Activated T-cell treated with anti-CD3 and anti-CD28 coated beads for 48 hours (primary cell): ENCODE results near the gene EMP2.
"Not testable (repeated sequence)": the region's sequence is repeated elsewhere in the genome, so short reads cannot be mapped to it uniquely, and the experiment has no call there.

Experiments used
- DNase-seq: peaks from one replicate; pipeline ENCODE4 v3.0.0-alpha.2; 2020; ENCODE audit warnings: low read depth

EMP2 gene

DNA sequence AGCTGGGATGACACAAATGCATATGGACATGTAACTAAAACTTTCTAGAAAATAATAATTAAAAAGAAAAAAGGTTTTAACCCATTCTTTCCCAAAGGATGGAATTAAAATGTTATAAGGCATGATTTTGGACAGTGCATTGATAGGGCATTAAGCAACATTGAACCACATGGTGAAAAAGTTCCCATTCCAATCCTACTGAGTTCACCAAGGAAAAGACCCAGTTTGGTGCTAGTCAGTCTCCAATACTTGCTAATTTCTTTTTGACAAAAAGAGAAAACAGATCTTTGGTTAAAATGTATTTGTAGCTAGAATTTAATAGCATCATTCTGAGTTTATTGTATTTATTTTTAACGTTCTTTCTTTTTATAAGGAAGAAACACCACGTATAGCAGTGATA lies 28.1 kb downstream of the EMP2 start:
- no peak for DNase-seq

DNA sequence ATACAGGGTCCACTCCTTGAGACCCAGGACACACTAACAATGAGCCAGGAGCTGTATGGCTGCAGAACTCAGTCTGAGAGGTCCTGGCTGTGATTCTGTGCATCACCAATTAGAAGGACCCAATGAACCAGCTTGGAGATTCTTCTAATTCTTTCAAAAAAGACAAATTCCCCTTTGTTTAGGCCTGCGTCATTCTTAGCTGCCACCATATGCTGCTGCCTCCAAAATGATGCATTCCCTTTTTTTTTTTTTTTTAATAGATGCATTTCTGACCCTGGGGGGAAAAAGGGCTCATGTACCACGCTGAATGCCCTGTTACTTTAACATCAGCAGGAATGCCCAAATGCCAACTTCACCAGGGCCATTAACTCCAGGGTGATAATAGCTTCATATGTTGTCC lies 28.5 kb downstream of the EMP2 start:
- DNase-seq: no peak

DNA sequence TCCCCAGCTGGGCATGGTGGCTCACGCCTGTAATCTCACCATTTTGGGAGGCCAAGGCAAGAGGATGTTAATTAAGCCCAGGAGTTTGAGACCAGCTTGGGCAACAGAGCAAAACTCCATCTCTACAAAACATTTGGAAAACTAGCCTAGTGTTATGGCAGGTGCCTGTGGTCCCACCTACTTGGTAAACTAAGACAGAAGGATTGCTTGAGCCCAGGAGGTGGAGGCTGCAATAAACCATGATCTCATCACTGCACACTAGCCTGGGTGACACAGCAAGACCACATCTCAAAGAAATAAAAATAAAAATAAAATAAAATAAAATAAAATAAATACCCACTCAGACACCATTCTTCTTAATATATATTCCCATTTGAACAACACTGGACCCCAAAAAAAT lies 32.0 kb downstream of the EMP2 start:
- no peak for DNase-seq

DNA sequence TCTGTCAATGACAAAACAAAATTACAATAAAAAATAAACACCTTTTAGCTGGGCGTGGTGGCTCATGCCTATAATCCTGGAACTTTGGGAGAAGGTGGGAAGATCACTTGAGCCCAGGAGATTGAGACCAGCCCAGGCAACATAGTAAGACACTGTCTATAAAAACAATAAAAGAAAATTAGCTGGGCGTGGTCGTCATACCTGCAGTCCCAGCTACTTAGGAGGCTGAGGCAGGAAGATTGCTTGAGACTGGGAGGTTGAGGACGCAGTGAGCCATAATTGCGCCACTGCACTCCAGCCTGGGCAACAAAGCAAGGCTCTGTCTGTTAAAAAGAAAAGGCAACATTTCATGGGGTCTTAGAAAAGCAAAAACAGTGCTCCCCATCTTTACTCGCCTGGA lies 32.7 kb downstream of the EMP2 start:
- no peak for DNase-seq

DNA sequence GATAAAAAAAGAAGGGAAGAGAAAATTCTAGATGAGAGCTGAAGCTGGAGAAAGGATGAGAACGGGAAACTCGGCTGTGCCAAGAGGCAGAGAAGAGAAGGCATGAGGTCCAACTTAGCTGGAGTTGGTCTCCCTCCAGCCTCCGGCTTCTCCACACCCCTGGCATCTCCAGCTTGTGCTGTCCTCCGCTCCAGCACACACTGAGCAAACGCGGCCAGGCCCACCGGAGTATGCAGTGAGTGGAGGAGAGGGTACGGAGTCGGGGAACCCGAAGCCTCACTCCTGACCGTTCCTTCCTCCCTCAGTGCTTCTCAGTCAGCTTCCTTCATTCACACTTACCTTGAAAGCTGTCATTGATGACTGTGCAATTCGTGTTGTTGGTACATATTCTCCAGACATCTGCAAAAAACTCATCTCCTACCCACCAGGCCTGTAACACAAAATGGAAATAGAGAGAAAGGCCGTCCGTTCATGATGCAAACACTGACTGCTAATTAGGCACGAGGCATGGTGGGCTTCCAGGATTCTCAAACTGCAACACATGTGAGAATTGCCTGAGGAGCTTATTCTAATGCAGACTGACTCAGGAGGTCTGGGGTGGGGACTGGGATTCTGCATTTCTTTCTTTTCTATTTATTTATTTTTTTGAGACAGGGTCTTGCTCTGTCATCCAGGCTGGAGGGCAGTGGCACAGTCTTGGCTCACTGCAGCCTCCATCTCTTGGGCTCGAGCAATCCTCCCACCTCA lies 37.0 kb downstream of the EMP2 start:
- no peak for DNase-seq

DNA sequence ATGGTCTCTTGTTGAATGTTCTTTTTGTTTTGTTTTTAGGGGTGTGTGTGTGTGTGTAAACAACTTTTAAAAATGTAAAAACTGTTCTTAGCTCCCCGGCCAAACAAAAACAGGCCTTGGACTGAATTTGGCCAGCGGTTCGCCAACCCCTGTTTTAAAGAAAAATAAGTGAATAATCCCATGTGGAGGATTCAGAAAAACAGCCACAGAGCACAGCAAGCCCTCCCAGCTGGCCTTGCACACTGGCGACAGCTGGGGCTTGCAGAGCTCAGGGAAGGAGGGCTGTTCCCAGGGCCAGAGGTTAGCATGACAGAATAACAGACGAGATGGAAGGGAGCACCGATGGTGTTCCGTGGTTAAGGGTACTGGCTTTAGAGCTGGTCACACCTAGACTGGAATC lies 39.0 kb downstream of the EMP2 start:
- no peak for DNase-seq

DNA sequence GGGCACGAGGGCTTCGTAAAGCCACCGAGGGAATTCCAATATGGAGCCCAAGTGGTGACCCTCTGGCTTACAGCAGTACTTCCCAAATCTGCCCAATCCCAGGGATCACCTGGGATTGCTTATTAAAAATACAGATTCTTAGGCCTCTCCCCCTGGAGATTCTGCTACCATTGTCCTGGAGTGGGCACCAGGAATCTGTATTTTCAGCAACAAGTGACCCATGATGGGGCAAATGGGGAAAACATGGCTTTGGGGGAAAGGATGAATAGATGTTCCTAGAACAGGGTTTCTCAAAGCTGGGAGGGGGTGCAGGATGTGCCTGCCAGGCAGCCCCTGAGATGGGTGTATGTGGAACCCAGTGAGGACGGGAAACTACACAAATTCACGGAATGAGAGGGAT lies 40.6 kb downstream of the EMP2 start:
- no peak for DNase-seq

DNA sequence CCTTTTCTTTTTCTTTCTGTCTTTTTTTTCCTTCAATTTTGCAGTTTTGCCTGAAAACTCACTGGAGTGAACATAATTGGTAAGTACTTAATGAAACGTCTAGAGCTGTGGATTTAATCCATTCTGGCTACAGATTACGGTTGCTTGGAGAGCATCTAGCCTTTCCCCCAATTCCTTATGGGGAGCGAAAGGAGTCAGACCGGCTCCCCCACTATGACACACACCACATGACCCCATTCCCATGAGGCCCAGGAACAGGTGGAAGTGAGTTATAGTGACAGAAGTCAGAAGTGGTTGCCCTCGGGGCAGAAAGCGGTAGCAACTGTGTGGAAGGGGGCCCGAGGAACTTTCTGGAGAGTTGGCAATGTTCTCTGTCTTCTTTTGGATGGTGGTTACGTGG lies 41.2 kb downstream of the EMP2 start:
- DNase-seq: no peak

DNA sequence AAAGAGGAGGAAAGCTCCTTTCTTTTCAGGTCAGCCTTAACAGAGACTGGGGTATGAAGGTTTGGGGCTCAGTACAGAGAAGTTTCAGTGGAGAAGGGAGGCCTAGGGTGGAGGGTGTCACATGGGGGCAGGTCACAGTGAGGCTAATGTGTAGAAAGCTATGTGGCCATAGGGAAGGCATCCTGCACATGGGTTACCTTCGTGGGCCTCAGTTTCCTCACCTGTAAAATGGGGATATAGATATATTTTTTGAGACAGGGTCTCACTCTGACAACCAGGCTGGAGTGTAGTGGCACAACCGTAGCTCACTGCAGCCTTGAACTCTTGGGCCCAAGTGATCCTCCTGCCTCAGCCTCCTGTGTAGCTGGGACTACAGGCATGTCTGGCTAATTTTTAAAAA lies 41.8 kb downstream of the EMP2 start:
- no peak for DNase-seq

DNA sequence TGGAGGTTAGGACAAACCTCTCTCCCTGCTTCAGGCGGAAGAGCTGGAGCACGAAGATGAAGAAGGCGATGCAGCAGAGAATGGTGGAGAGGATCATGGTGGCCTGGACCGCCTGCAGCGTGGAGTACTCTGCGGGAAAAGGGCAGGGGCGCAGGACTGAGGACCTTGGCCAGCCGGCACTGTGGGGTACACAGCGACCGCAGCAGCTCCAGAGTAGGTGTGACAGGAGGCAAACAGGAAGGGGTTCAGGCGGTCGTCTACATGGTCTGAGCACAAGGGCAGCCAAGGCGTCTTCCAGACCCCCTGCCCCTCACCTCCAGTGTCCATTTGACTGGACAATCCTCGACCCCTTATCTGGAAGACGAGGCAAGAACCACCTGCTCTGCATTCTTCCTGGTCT lies 42.5 kb downstream of the EMP2 start:
- DNase-seq: no peak

DNA sequence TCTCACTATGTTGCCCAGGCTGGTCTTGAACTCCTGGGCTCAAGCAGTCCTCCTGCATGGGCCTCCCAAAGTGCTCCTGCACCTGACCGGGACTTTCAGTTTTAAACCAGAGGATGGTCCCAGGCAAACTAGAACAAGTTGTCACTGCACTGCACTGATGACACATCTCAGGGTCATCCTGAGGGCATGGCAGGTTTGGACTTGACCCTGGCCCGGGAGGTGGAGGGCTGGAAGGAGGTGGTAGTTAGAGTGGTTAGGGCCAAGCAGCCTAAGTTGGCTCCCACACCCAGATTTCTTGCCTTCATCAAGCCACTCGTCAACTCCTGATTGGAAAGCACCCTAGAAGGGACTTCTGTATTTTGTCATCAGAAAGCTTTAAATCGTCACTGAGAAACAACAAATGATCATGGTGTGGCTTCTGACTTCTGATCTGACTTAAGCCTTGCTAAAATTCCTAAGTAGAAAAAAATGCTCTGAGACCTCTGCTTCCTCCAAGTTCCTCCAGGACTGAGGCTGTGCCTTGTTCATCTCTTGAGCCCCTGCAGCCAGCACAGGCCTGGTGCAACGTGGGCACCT lies 43.5 kb downstream of the EMP2 start:
- no peak for DNase-seq

DNA sequence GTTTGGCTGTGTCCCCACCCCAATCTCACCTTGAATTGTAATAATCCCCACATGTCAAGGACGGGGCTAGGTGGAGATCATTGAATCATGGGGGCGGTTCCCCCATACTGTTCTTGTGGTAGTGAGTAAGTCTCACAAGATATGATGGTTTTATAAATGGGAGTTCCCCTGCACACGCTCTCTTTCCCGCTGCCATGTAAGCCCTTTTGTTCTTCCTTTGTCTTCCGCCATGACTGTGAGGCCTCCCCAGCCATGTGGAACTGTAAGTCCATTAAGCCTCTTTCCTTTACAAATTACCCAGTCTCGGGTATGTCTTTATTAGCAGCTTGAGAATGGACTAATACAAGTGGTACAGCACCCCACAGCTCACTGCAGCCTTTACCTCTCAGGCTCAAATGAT lies 44.1 kb downstream of the EMP2 start:
- not testable (repeated sequence) for DNase-seq

DNA sequence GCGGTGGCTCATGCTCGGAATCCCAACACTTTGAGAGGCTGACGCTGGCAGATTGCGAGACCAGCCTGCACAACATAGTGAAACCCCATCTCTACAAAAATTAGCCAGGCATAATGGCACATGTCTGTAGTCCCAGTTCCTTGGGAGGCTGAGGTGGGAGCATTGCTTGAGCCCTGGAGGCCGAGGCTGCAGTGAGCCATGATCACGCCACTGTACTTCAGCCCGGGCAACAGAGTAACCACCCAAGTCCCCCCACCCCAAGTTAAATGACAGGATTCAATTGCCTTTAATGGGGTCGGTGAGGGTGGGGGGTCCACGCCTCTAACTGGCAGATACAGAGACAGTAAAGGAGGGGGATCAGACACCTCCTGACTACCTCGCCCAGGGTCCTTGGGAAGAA lies 44.9 kb downstream of the EMP2 start:
- no peak for DNase-seq

DNA sequence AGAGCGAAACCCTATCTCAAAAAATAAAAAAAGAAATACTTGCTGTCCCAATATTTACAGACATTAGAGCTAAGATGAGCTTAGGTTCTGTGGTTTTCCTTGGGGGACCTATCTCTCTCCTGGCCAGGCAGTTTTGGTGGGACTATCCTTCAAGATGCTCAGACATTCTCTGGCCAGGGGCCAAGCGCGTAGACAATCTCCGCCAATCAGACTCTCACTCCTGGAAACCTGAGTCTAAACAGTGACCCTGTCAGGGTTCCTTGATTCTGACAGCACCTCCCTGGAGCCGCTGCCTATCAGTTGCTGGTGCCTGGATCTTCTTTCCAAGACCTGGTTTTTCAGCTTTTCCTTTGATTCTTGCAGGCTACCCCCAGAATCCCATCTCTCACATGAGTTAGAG lies 45.6 kb downstream of the EMP2 start:
- no peak for DNase-seq

DNA sequence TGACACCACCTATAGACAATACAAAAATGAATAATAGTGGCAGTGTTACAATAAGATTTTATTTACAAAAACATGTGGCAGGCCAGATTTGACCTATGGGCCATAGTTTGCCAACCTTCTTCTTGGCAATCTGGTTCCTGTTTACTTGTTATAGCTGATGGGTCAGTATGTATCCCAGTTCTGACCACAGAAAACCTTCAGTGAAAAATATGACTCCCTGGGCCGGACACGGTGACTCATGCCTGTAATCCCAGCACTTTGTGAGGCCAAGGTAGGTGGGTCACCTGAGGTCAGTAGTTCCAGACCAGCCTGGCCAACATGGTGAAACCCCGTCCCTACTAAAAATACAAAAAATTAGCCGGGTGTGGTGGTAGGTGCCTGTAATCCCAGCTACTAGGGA lies 46.8 kb downstream of the EMP2 start:
- not testable (repeated sequence) for DNase-seq

DNA sequence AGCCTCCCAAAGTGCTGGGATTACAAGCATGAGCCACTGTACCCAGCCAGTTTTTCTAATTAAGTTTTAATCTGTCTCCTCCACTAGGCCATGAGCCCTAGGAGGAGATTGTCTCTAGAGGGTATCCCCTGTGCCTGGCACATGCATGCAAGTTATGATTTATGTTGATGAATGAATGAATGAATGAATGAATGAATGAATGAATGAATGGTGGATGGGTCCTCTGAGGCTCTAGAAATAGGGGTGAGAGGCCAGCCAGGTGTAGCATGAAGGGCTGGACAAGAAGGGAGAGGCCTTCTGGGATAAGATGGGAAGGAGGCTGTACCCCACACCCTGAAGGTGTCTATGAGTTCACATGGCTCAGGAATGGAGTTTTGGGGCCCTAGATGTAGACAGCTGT lies 48.8 kb downstream of the EMP2 start:
- no peak for DNase-seq

DNA sequence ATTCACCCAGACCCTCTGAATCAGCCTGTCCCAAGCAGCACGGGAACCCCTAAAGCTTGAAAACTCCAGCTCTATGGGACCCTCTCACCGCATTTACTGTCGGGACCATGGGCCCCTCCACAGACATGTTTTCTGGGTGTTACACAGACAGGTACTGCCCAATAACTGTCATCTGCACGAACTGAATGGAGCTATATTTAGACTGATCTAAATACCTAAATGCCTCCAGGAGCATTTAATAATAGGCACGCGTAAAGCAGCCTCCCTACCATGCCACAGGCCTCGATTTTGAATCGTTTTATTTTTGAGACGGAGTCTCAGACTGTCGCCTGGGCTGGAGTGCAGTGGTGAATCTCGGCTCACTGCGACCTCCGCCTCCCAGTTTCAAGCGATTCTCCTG lies 49.7 kb downstream of the EMP2 start:
- no peak for DNase-seq

DNA sequence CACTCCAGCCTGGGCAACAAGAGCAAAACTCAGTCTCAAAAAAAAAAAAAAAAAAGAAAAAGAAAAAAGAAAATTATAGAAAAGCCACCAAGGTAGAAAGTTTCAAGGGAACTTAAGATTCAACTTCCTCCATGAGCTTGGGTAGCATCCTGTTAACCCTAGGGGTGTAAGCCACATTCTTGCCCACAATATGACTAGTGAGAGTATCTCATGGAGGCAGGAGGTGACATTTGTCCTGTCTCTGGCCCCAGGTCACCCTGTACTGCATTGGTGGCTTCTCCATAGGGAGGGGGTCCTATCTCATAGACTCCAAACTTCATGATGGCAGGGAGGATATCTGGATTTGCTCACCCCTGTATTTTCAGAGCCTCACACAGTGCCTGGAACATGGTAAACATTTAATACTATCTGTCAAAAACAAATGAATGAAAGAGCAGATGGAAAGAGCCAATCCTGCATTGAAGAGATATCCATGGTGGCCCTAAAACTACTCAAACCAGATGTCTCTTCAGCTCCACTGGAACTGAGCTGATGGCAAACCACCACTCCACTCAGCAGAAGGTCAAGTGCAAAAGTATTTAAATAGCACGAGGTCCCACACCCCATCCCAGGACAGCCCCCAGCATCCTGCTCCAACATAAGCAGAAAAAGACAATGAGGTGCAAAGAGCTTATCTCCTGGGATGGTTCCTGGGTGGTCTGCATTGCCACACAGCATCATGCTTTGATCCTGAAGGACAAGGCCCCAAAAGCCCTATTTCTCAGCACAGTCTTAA lies 50.3 kb downstream of the EMP2 start:
- no peak for DNase-seq

DNA sequence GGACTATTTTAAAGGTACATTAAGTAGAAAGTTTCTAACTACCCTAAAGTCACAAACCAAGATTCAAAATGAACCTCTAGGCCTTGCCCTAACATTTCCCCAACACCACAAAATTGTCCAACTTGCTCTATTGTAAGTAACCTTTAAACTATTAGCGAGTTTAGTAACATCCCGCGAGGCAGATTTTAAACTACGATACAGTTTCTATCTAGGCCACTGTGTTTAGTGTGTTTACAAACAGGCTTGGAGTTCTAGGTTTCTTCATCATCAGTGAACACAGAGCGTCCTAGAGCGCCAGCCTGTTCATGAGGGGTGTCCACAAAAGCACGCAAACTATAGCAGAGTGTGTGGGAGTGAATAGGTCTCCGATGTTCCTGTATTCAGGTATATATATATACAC lies 51.8 kb downstream of the EMP2 start:
- no peak for DNase-seq

DNA sequence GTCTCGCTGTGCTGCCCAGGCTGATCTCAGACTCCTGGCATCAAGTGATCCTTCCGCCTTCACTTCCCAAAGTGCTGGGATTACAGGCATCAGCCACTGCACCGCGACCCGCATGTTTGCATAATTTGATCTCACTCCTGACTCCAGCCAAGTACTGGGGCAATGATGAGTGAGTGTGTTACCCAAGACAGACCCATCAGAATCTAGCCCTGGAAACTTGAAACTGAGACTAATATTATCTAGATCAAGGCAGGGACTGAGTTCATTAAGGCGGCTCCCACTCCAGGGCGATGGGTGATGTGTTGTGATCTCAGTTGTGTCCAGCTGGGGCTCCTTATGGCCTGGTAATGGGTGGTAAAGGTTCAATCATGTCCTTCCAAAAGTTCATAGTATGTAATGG lies 53.4 kb downstream of the EMP2 start:
- no peak for DNase-seq

DNA sequence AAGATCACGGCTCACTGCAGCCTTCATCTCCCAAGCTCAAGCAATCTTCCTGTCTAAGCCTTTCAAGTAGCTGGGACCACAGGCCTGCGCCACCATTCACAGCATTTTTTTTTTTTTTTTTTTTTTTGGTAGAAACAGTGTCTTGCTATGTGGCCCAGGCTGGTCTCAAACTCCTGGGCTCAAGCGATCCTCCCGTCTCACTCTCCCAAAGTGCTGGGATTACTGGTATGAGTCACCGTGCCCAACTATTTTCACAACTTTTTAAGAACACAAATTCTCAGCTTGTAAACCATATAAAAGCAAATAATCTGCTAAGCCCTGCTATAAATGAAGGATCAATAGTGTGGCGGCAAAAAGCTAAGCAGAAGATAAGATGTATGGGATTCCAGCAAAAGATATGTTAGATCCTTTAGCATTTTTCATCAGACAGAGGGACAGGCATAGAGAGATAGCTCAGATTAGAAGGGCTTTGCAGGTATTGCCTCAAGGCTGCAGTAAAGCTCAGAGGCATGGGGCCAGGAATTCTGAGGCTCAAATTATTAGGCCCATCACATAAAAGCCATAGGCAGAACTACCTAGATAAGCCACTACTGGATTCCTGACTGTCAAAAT lies 55.1 kb downstream of the EMP2 start:
- no peak for DNase-seq

DNA sequence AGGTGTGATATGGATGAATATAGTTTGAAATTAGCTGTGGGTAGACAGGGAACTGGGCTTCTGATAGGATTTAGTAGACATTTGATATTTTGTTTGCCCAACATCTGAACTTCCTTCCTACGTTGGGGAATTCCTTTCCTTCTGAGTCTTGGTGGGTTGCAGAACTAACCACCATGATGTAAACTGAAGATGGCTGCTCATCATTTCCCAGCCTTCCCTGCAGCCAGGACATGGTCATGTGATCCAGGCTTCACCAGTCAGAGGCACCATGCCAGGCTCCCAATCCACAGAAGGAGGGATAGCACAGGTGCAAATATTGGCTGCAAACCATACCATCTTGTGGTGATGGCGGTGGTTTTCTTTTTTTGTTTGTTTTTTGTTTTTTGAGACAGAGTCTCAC lies 57.4 kb downstream of the EMP2 start:
- no peak for DNase-seq

DNA sequence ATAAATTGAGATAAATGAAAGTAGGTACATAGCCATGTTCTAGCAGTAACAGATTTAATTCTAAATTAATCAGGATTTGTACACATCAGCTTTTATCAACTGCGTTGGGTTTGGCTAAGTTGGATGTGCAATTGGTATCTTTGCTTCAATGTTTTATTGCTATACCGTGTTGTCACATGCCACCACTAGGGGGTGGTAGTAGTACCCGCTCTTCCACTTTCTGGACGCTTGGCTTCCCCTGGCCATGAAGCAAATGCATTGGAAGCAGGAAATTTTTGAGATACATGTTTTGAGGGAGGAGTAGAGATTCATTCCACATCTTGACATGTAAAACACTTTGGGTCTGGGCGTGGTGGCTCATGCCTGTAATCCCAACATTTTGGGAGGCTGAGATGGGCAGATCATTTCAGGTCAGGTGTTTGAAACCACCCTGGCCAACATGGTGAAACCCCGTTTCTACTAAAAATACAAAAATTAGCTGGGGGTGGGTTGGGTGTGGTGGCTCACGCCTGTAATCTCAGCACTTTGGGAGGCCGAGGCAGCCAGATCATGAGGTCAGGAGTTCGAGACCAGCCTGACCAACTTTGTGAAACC lies 58.6 kb downstream of the EMP2 start:
- DNase-seq: peak; percentile 33
